SH-SY5Y (cell line): ENCODE data around the gene STRIP1.

ENCODE experiments used
- GATA2 ChIP-seq: IDR thresholded peaks from 2 replicates; pipeline ENCODE4 v1.6.1; 2011; ENCODE audit warnings: mild to moderate bottlenecking, low read depth, low read length
- GATA3 ChIP-seq: IDR thresholded peaks from 2 replicates; pipeline ENCODE4 v1.6.1; 2011; ENCODE audit warnings: low read depth, mild to moderate bottlenecking, low read length, moderate library complexity

GRCh38 chr1:110006516-110006915 lies 27.9 kb upstream of the STRIP1 start:
- TF ChIP-seq GATA2 (no peak), GATA3 (no peak)
